ENCODE data around the gene SDK2.

GRCh38 chr17:73650617-73651200 lies 6.5 kb upstream of the SDK2 start:
- TF ChIP-seq CTCF (conservative IDR thresholded peaks at IDR 0.05; ENCODE audit: low read depth in 2 of 2) (no peak), POLR2AphosphoS5 (IDR thresholded peaks at IDR 0.05; ENCODE audit: low read depth) (no peak), ZNF114 (CRISPR knock-in tag; IDR thresholded peaks at IDR 0.05) (no peak), EZH2phosphoT487 (IDR thresholded peaks at IDR 0.05; ENCODE audit: unreplicated experiment) (no peak), EZH2 (IDR thresholded peaks at IDR 0.05; ENCODE audit: low read depth, unreplicated experiment) (no peak), REST (IDR thresholded peaks at IDR 0.05; ENCODE audit: unreplicated experiment) (no peak), CREB1 (CRISPR knock-in tag; IDR thresholded peaks at IDR 0.05; ENCODE audit: low read depth) (no peak), ETS1 (IDR thresholded peaks at IDR 0.05) (no peak), STAT1 (IDR thresholded peaks at IDR 0.05; ENCODE audit: unreplicated experiment) (no peak)
